ENCODE measurements around the gene SPOCK1.

The SPOCK1 gene

GRCh38 chr5:137414112-137414755 is 84.9 kb downstream of the SPOCK1 start:
- no peak for TF ChIP-seq CTCF (IDR thresholded peaks at IDR 0.05; ENCODE audit: low read depth, low read length)
- H3K4me3 ChIP-seq (ENCODE audit: low read depth, low read length), result no peak overlapping the region
- H3K36me3 ChIP-seq, result no peaks in the 10 kb centered on the region
- H3K9me3 ChIP-seq, result no peaks in the 10 kb centered on the region
- H3K27me3 ChIP-seq, result no peaks in the 10 kb centered on the region
- no peak for DNase-seq
- H3K4me1 ChIP-seq, result no peaks in the 10 kb centered on the region

- H3K4me1 ChIP-seq, result no peaks in the 10 kb centered on the region
These were observed 87.0 kb downstream of the SPOCK1 start for GRCh38 chr5:137412136-137412535.

DNA sequence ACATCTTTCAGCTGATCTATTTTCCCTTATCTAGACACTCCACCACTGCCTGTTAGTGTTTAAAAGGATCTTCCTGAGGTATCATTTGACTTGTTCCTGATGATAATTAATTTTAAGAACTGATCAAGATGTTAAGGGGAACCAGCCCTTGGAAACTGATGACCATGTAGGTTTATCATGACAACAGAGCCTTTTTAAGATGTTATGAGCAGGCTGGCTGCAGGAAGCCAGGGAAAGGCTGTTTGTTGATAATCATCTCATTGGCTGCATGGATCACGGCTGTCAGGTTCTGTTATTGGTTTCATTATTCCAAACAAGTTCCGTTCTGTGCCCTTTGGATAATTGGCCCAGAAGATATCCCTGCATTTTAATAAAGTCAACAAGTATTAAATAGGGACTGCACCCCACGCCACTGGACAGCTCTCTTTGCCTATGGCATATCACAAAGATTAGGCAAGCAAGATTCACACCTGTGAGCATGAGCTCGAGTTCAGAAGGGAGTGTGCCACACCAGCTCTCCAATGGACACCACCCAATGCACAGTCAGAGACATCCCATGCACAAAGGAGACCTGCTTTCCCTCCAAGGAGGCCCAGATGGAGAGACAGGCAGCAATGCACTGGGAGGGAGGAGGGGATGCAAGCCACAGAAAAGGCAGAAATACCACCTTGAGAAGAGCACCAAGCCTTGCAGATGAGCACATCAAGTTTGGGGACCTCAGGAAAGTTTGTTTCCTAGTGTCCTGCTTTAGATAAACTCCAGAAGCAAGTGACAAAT is 88.7 kb downstream of the SPOCK1 start:
- TF ChIP-seq CTCF (IDR thresholded peaks at IDR 0.05; ENCODE audit: low read depth, low read length), result no peak
- Histone ChIP-seq H3K27me3 (no peaks in the 10 kb centered on the region), H3K4me3 (ENCODE audit: low read depth, low read length) (no peak overlapping the region), H3K4me1 (no peaks in the 10 kb centered on the region), H3K9me3 (no peaks in the 10 kb centered on the region), H3K36me3 (no peaks in the 10 kb centered on the region)
- no peak for DNase-seq

More at GRCh38 chr5:137412136-137412535, 87.0 kb downstream of the SPOCK1 start:
- TF ChIP-seq CTCF (IDR thresholded peaks at IDR 0.05; ENCODE audit: low read depth, low read length), result no peak
- no peaks in the 10 kb centered on the region for H3K27me3 ChIP-seq
- no peaks in the 10 kb centered on the region for H3K36me3 ChIP-seq
- no peak overlapping the region for H3K4me3 ChIP-seq (ENCODE audit: low read depth, low read length)
- H3K9me3 ChIP-seq, result no peaks in the 10 kb centered on the region
- no peak for DNase-seq

- no peaks in the 10 kb centered on the region for H3K27me3 ChIP-seq
- H3K4me1 ChIP-seq, result no peaks in the 10 kb centered on the region
- no peak for TF ChIP-seq CTCF (IDR thresholded peaks at IDR 0.05; ENCODE audit: low read depth, low read length)
- no peak overlapping the region for H3K4me3 ChIP-seq (ENCODE audit: low read depth, low read length)
- no peak for DNase-seq
- no peaks in the 10 kb centered on the region for H3K9me3 ChIP-seq
- H3K36me3 ChIP-seq, result no peaks in the 10 kb centered on the region
These were observed 89.4 kb downstream of the SPOCK1 start for GRCh38 chr5:137409736-137410135.

- Histone ChIP-seq H3K9me3 (no peaks in the 10 kb centered on the region), H3K4me1 (no peaks in the 10 kb centered on the region), H3K4me3 (ENCODE audit: low read depth, low read length) (no peak overlapping the region), H3K36me3 (no peaks in the 10 kb centered on the region), H3K27me3 (no peaks in the 10 kb centered on the region)
- TF ChIP-seq CTCF (IDR thresholded peaks at IDR 0.05; ENCODE audit: low read depth, low read length), result no peak
- DNase-seq, result no peak
These were observed 92.0 kb downstream of the SPOCK1 start for GRCh38 chr5:137407090-137407489.

DNA sequence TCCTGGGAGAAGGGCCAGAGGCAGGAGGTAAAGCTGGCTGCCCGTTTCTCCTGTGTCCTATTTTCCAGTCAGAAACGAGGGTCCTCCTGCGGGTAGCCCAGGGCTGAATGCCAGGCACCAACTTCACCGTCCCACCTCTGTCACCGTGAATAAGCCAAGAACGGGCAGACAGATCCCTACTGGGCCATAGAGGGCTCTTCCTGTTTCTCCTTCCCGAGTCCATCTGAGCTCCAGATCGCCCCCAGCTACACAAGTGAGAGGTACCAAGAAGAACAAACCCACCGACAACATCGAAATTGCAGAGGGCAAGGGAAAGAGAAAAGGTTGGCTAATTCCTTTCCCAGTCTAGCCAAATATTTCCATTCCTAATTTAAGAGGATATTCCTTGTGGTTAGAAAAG is 93.7 kb downstream of the SPOCK1 start:
- H3K4me3 ChIP-seq (ENCODE audit: low read depth, low read length), result no peak overlapping the region
- H3K4me1 ChIP-seq, result no peaks in the 10 kb centered on the region
- no peaks in the 10 kb centered on the region for H3K27me3 ChIP-seq
- H3K36me3 ChIP-seq, result no peaks in the 10 kb centered on the region
- TF ChIP-seq CTCF (IDR thresholded peaks at IDR 0.05; ENCODE audit: low read depth, low read length), result no peak
- H3K9me3 ChIP-seq, result no peaks in the 10 kb centered on the region
- no peak for DNase-seq

All from BE2C (cell line).